ENCODE results near the gene CEACAM20. TPM values are rescaled to one million over a fixed set of nuclear protein-coding genes. Genes with fewer than 3 reads are reported as not detected.
"Not testable (repeated sequence)": the region's sequence is repeated elsewhere in the genome, so short reads cannot be mapped to it uniquely, and the experiment has no call there.

Gene CEACAM20
- polyA plus RNA-seq, 3 donors = not detected

GRCh38 chr19:44566984-44567383 lies 37.5 kb upstream of the CEACAM20 start:
- Mint-ChIP-seq H3K27ac (no peak overlapping the region), H3K4me1 (peaks cover 14% of the 10 kb centered on the region), H3K9me3 (peaks cover 0 to 3% (median 0%) of the 10 kb centered on the region in 7 donors), H3K36me3 (no peaks in the 10 kb centered on the region), H3K27me3 (ENCODE audit: low read depth in 3 of 3) (peaks cover 0 to 13% (median 3%) of the 10 kb centered on the region in 3 donors), H3K4me3 (no peak overlapping the region)
- no peak for TF ChIP-seq CTCF (IDR thresholded peaks at IDR 0.05)
- intact Hi-C loops (cut with micrococcal nuclease) = loop anchor here in 1 of 2 donors (10.0 kb wide), 1 partner anchor 2002 kb away; no protein-coding TSS in a partner anchor
- no peak overlapping the region for H3K27ac ChIP-seq (ENCODE audit: low read depth in 1 of 2, low read length in 2 of 2)
- no peak overlapping the region for H3K4me2 ChIP-seq (replicated peaks; ENCODE audit: extremely low read depth, low read length, poor library complexity, severe bottlenecking)
- H3K9ac ChIP-seq (ENCODE audit: insufficient read depth, low read length, poor library complexity, severe bottlenecking) = no peak overlapping the region
- WGBS (ENCODE audit: insufficient coverage) = no CpG with 5 or more reads among the region's 5 CpGs
- no peaks in the 10 kb centered on the region for H3K9me3 ChIP-seq (replicated peaks in 1 of 2; ENCODE audit: control insufficient read depth in 1 of 2, insufficient read depth in 1 of 2, low read length in 2 of 2)
- H3K4me1 ChIP-seq (ENCODE audit: control insufficient read depth in 1 of 2, insufficient read depth in 2 of 2, low read length in 2 of 2) = peaks cover 11% of the 10 kb centered on the region in 2 donors
- H3K27me3 ChIP-seq (ENCODE audit: control insufficient read depth in 2 of 2, insufficient read depth in 2 of 2, low read length in 2 of 2) = peaks cover 0 to 2% of the 10 kb centered on the region in 2 donors
- no peaks in the 10 kb centered on the region for H3K36me3 ChIP-seq (replicated peaks in 1 of 2; ENCODE audit: control insufficient read depth in 1 of 2, insufficient read depth in 2 of 2, low read length in 2 of 2)
- H4K20me1 ChIP-seq (ENCODE audit: insufficient read depth, low read length) = no peaks in the 10 kb centered on the region
- H3K4me3 ChIP-seq (replicated peaks in 1 of 3; ENCODE audit: low read depth in 2 of 3, low read length in 3 of 3) = no peak overlapping the region
- no peaks in the 10 kb centered on the region for H3K79me2 ChIP-seq (ENCODE audit: insufficient read depth, low read length)
- no peak for DNase-seq
- no peak overlapping the region for H2AFZ ChIP-seq (ENCODE audit: insufficient read depth, low read depth, low read length, poor library complexity, severe bottlenecking)

- H2AFZ ChIP-seq (ENCODE audit: insufficient read depth, low read depth, low read length, poor library complexity, severe bottlenecking); H3K27ac ChIP-seq (ENCODE audit: low read depth in 1 of 2, low read length in 2 of 2); H3K9me3 ChIP-seq (replicated peaks in 1 of 2; ENCODE audit: control insufficient read depth in 1 of 2, insufficient read depth in 1 of 2, low read length in 2 of 2); H4K20me1 ChIP-seq (ENCODE audit: insufficient read depth, low read length); H3K4me3 Mint-ChIP-seq; DNase-seq; H3K36me3 ChIP-seq (replicated peaks in 1 of 2; ENCODE audit: control insufficient read depth in 1 of 2, insufficient read depth in 2 of 2, low read length in 2 of 2); H3K9me3 Mint-ChIP-seq; H3K27me3 ChIP-seq (ENCODE audit: control insufficient read depth in 2 of 2, insufficient read depth in 2 of 2, low read length in 2 of 2); H3K9ac ChIP-seq (ENCODE audit: insufficient read depth, low read length, poor library complexity, severe bottlenecking); H3K36me3 Mint-ChIP-seq; H3K79me2 ChIP-seq (ENCODE audit: insufficient read depth, low read length); H3K27ac Mint-ChIP-seq; H3K4me1 ChIP-seq (ENCODE audit: control insufficient read depth in 1 of 2, insufficient read depth in 2 of 2, low read length in 2 of 2); H3K4me3 ChIP-seq (replicated peaks in 1 of 3; ENCODE audit: low read depth in 2 of 3, low read length in 3 of 3); H3K4me2 ChIP-seq (replicated peaks; ENCODE audit: extremely low read depth, low read length, poor library complexity, severe bottlenecking): not testable (repeated sequence)
- Mint-ChIP-seq H3K4me1 (peaks cover 11% of the 10 kb centered on the region), H3K27me3 (ENCODE audit: low read depth in 3 of 3) (peaks cover 2 to 13% (median 6%) of the 10 kb centered on the region in 3 donors)
- WGBS (ENCODE audit: insufficient coverage) = 96% methylated on average over 8 of the region's 33 CpGs
- intact Hi-C loops (cut with micrococcal nuclease) = loop anchor here in 1 of 2 donors (10.0 kb wide), 1 partner anchor 1998 kb away; no protein-coding TSS in a partner anchor
Measured at GRCh38 chr19:44563086-44563655, 33.7 kb upstream of the CEACAM20 start.
